Measurements from ENCODE around the gene RPLP1. TPM values are rescaled to one million over a fixed set of nuclear protein-coding genes. Genes with fewer than 3 reads are reported as not detected.
"Not testable (repeated sequence)": the region's sequence is repeated elsewhere in the genome, so short reads cannot be mapped to it uniquely, and the experiment has no call there.

Gene RPLP1
- total RNA-seq, 1 experiment from 2014 or later = 1,613 TPM

DNA sequence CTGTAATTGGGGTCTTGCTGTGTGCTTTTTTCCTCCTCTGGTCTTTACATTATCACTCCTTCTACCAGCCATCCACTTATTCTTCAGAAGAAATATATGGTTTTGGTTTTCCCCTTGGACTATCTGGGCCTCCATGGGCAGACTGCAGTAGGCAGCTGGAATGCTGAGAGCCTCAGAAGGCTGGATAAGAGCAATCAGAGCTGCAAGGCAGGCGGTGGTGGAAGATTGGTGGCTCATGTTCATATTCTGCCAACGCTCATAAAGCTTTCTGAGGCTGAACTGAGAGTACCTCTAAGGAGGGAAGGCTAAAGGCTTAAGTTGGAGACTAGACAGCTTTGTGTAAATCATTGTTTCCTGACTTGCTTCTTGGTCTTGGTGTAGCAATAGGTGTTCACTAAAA, 5.7 kb upstream of the RPLP1 start:
- ChIA-PET CTCF (no interaction called here), POLR2A (ENCODE audit: low non-redundant PET) (no interaction called here)
- no peak overlapping the region for H3K4me3 ChIP-seq (ENCODE audit: low read depth, low read length, poor library complexity, severe bottlenecking)
- no peaks in the 10 kb centered on the region for H3K27me3 ChIP-seq (replicated peaks; ENCODE audit: insufficient read depth, low read depth, low read length, poor library complexity)
- TF ChIP-seq, protein P1, sequence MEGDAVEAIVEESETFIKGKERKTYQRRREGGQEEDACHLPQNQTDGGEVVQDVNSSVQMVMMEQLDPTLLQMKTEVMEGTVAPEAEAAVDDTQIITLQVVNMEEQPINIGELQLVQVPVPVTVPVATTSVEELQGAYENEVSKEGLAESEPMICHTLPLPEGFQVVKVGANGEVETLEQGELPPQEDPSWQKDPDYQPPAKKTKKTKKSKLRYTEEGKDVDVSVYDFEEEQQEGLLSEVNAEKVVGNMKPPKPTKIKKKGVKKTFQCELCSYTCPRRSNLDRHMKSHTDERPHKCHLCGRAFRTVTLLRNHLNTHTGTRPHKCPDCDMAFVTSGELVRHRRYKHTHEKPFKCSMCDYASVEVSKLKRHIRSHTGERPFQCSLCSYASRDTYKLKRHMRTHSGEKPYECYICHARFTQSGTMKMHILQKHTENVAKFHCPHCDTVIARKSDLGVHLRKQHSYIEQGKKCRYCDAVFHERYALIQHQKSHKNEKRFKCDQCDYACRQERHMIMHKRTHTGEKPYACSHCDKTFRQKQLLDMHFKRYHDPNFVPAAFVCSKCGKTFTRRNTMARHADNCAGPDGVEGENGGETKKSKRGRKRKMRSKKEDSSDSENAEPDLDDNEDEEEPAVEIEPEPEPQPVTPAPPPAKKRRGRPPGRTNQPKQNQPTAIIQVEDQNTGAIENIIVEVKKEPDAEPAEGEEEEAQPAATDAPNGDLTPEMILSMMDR (conservative IDR thresholded peaks at IDR 0.05; ENCODE audit: low read depth, low read length) = no peak
- TF ChIP-seq EZH2 (IDR thresholded peaks at IDR 0.05; ENCODE audit: borderline replicate concordance, low read depth, low read length, poor library complexity, severe bottlenecking) = no peak
- BruUV-seq (replicated peaks) = no TSS peak
- DNase-seq (ENCODE audit: low spot score) = no peak
- peaks cover 77% of the 10 kb centered on the region for H3K36me3 ChIP-seq (ENCODE audit: insufficient read depth, low read length, poor library complexity, severe bottlenecking)
- H3K9me3 ChIP-seq (ENCODE audit: low read depth, low read length, poor library complexity, severe bottlenecking) = no peaks in the 10 kb centered on the region
- intact Hi-C loops (cut with micrococcal nuclease; ENCODE audit: unreplicated experiment) = no loop called here
- peaks cover 8% of the 10 kb centered on the region for H3K4me1 ChIP-seq (ENCODE audit: insufficient read depth, low read length, poor library complexity, severe bottlenecking)
- H3K27ac ChIP-seq (ENCODE audit: low read depth, low read length, poor library complexity, severe bottlenecking) = no peak overlapping the region

DNA sequence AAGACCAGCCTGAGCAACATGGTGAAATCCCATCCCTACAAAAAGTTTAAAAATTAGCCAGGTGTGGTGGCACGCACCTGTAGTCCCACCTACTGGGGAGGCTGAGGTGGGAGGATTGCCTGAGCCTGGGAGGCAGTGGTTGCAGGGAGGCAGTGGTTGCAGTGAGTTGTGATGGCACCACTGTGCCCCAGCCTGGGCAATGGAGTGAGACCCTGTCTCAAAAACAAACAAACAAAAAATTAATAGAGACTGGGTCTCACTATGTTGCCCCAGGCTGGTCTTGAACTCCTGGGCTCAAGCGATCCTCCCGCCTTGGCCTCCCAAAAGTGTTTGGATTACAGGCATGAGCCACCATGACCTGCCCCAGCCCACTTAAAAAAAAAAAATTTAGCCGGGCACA, 2.4 kb upstream of the RPLP1 start:
- H3K9me3 ChIP-seq (ENCODE audit: low read depth, low read length, poor library complexity, severe bottlenecking); H3K27me3 ChIP-seq (replicated peaks; ENCODE audit: insufficient read depth, low read depth, low read length, poor library complexity); H3K27ac ChIP-seq (ENCODE audit: low read depth, low read length, poor library complexity, severe bottlenecking); intact Hi-C loops (cut with micrococcal nuclease; ENCODE audit: unreplicated experiment); H3K4me3 ChIP-seq (ENCODE audit: low read depth, low read length, poor library complexity, severe bottlenecking); CTCF ChIA-PET; BruUV-seq (replicated peaks); DNase-seq (ENCODE audit: low spot score): not testable (repeated sequence)
- peaks cover 19% of the 10 kb centered on the region for H3K4me1 ChIP-seq (ENCODE audit: insufficient read depth, low read length, poor library complexity, severe bottlenecking)
- H3K36me3 ChIP-seq (ENCODE audit: insufficient read depth, low read length, poor library complexity, severe bottlenecking) = peaks cover 64% of the 10 kb centered on the region
- POLR2A ChIA-PET (ENCODE audit: low non-redundant PET) = interaction anchor here (1.1 kb wide), 1 partner anchor 831 kb away, joined by 3 read pairs; no protein-coding TSS in a partner anchor

DNA sequence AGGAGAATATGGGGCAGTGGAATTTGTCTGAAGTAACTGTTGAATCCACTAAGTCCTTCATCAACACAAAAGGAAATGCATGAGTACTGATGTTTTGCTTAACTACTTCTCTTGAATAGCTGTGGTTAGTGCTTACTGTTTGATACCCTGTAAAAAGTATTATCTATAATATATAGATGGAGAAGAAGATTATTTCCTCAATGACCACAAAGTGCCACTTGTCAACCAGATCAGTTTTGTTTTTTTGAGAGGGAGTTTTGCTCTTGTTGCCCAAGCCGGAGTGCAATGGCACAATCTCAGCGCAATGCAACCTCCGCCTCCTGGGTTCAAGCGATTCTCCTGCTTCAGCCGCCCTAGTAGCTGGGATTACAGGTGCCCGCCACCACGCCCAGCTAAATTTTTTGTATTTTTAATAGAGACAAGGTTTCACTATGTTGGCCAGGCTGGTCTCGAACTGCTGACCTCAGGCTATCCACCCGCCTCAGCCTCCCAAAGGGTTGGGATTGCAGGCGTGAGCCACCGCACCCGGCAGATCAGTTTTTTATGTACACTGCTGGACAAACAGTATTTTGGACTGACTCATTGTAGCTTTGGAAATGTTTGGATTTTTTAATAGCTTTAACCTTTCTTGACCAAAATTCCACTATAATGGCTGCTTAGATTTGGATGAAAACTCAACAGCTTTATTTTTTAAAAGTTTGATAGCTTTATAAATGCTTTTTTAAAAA, 1.5 kb upstream of the RPLP1 start:
- CTCF ChIA-PET = interaction anchor here (1.1 kb wide), 1 partner anchor 11 kb away, joined by 3 read pairs; no protein-coding TSS in a partner anchor
- intact Hi-C loops (cut with micrococcal nuclease; ENCODE audit: unreplicated experiment) = no loop called here
- Histone ChIP-seq H3K27me3 (replicated peaks; ENCODE audit: insufficient read depth, low read depth, low read length, poor library complexity) (no peaks in the 10 kb centered on the region), H3K36me3 (ENCODE audit: insufficient read depth, low read length, poor library complexity, severe bottlenecking) (peaks cover 64% of the 10 kb centered on the region), H3K4me1 (ENCODE audit: insufficient read depth, low read length, poor library complexity, severe bottlenecking) (peaks cover 22% of the 10 kb centered on the region), H3K4me3 (ENCODE audit: low read depth, low read length, poor library complexity, severe bottlenecking) (peak overlapping the region; percentile 83), H3K9me3 (ENCODE audit: low read depth, low read length, poor library complexity, severe bottlenecking) (no peaks in the 10 kb centered on the region), H3K27ac (ENCODE audit: low read depth, low read length, poor library complexity, severe bottlenecking) (peak overlapping the region; percentile 84)
- POLR2A ChIA-PET (ENCODE audit: low non-redundant PET) = interaction anchor here (0.6 to 1.1 kb wide), 2 partner anchors 250 to 832 kb away, joined by 3 read pairs; no protein-coding TSS in a partner anchor
- no peak for TF ChIP-seq EZH2 (IDR thresholded peaks at IDR 0.05; ENCODE audit: borderline replicate concordance, low read depth, low read length, poor library complexity, severe bottlenecking)
- TF ChIP-seq, protein P1 (conservative IDR thresholded peaks at IDR 0.05; ENCODE audit: low read depth, low read length) = no peak
- DNase-seq (ENCODE audit: low spot score) = no peak
- BruUV-seq (replicated peaks) = no TSS peak
